GM11168 (cell line): ENCODE results near the gene TTC5.
"Not testable (repeated sequence)": the region's sequence is repeated elsewhere in the genome, so short reads cannot be mapped to it uniquely, and the experiment has no call there.

Experiments used
- in situ Hi-C: fragments of 300-500 bp; cut with MboI; formaldehyde crosslinking; loops from one replicate; pipeline ENCODE4 v1.12.0; 2022; ENCODE audit warnings: low sequenced_read_pairs; ENCODE audit not compliant: unreplicated experiment

TTC5 gene

GRCh38 chr14:20317720-20318119 lies 12.0 kb upstream of the TTC5 start:
- in situ Hi-C loops, result no loop called here

- in situ Hi-C loops, result no loop called here
These were observed 8.3 kb upstream of the TTC5 start for GRCh38 chr14:20314026-20314425.

GRCh38 chr14:20306079-20306423 lies 300 bp upstream of the TTC5 start:
- in situ Hi-C loops, result no loop called here

- in situ Hi-C loops, result no loop called here
These were observed 3.6 kb downstream of the TTC5 start for GRCh38 chr14:20302042-20302755.

- in situ Hi-C loops, result no loop called here
These were observed 10.7 kb downstream of the TTC5 start for GRCh38 chr14:20295067-20295466.

GRCh38 chr14:20294636-20295035 lies 11.1 kb downstream of the TTC5 start:
- in situ Hi-C loops, result no loop called here

GRCh38 chr14:20281998-20282397 lies 23.8 kb downstream of the TTC5 start:
- in situ Hi-C loops, result not testable (repeated sequence)

GRCh38 chr14:20280265-20280664 lies 25.5 kb downstream of the TTC5 start:
- in situ Hi-C loops, result not testable (repeated sequence)

GRCh38 chr14:20278414-20278813 lies 27.3 kb downstream of the TTC5 start:
- in situ Hi-C loops, result no loop called here

- in situ Hi-C loops, result no loop called here
These were observed 28.3 kb downstream of the TTC5 start for GRCh38 chr14:20277409-20277808.

GRCh38 chr14:20274062-20274461 lies 31.7 kb downstream of the TTC5 start:
- in situ Hi-C loops, result no loop called here

GRCh38 chr14:20264361-20264760 lies 41.4 kb downstream of the TTC5 start:
- in situ Hi-C loops, result not testable (repeated sequence)

- in situ Hi-C loops, result no loop called here
These were observed 43.1 kb downstream of the TTC5 start for GRCh38 chr14:20262642-20263128.

- in situ Hi-C loops, result no loop called here
These were observed 58.0 kb downstream of the TTC5 start for GRCh38 chr14:20247646-20248246.
